ENCODE measurements around the gene CABP5. TPM values are rescaled to one million over a fixed set of nuclear protein-coding genes. Genes with fewer than 3 reads are reported as not detected.
"Not testable (repeated sequence)": the region's sequence is repeated elsewhere in the genome, so short reads cannot be mapped to it uniquely, and the experiment has no call there.

CABP5 gene
- under 1 TPM in 2 of 3 donors, not detected in 1; 0.38 to 0.96 TPM for total RNA-seq
- 3.0 TPM for total RNA-seq (2013)

- Mint-ChIP-seq H3K27me3 (ENCODE audit: low read depth in 2 of 2) (peaks cover 24 to 37% of the 10 kb centered on the region in 2 donors), H3K4me3 (no peak within 1 kb of the TSS), H3K4me1 (peaks cover 0 to 4% of the 10 kb centered on the region in 2 donors), H3K36me3 (no peaks in the 10 kb centered on the region), H3K9me3 (peaks cover 3% of the 10 kb centered on the region in 2 donors), H3K27ac (peak within 1 kb of the TSS in 1 of 2 donors; percentile 12)
- Histone ChIP-seq H3K36me3 (ENCODE audit: control insufficient read depth, insufficient read depth, low read length) (no peaks in the 10 kb centered on the region), H3K4me3 (ENCODE audit: low read length) (no peak within 1 kb of the TSS), H3K27me3 (ENCODE audit: control insufficient read depth, insufficient read depth, low read length) (peaks cover 3% of the 10 kb centered on the region), H3K9me3 (ENCODE audit: control insufficient read depth, insufficient read depth, low read length) (no peaks in the 10 kb centered on the region), H3K27ac (ENCODE audit: low read length) (no peak within 1 kb of the TSS), H3K4me1 (ENCODE audit: control insufficient read depth, insufficient read depth, low read length) (no peaks in the 10 kb centered on the region)
- no peak for TF ChIP-seq CTCF (IDR thresholded peaks at IDR 0.05)
- 70% methylated on average over 6 of the region's 10 CpGs for WGBS (ENCODE audit: insufficient coverage)
- ATAC-seq (no peak), DNase-seq (no peak)
- intact Hi-C loops (cut with micrococcal nuclease) = no loop called here
Observed at GRCh38 chr19:48043675-48044258, at the start of gene CABP5. TSS of gene CABP5 (minus strand) at chr19:48044079. CDS start at chr19:48043922, 157 bp downstream.

GRCh38 chr19:48091111-48091718 lies 47.3 kb upstream of the CABP5 start:
- not testable (repeated sequence) for ATAC-seq

GRCh38 chr19:48090281-48090802 lies 46.5 kb upstream of the CABP5 start:
- Mint-ChIP-seq H3K4me1 (no peaks in the 10 kb centered on the region), H3K36me3 (no peaks in the 10 kb centered on the region), H3K4me3 (no peak overlapping the region), H3K9me3 (peaks cover 0 to 5% of the 10 kb centered on the region in 2 donors), H3K27ac (no peak overlapping the region), H3K27me3 (ENCODE audit: low read depth in 2 of 2) (peaks cover 7 to 11% of the 10 kb centered on the region in 2 donors)
- DNase-seq (no peak), ATAC-seq (no peak)
- TF ChIP-seq CTCF (IDR thresholded peaks at IDR 0.05) = no peak
- 75% methylated on average over 5 of the region's 5 CpGs for WGBS (ENCODE audit: insufficient coverage)
- Histone ChIP-seq H3K36me3 (ENCODE audit: control insufficient read depth, insufficient read depth, low read length) (no peaks in the 10 kb centered on the region), H3K27ac (ENCODE audit: low read length) (no peak overlapping the region), H3K9me3 (ENCODE audit: control insufficient read depth, insufficient read depth, low read length) (no peaks in the 10 kb centered on the region), H3K27me3 (ENCODE audit: control insufficient read depth, insufficient read depth, low read length) (no peaks in the 10 kb centered on the region), H3K4me1 (ENCODE audit: control insufficient read depth, insufficient read depth, low read length) (no peaks in the 10 kb centered on the region), H3K4me3 (ENCODE audit: low read length) (no peak overlapping the region)
- intact Hi-C loops (cut with micrococcal nuclease) = no loop called here

More at GRCh38 chr19:48091111-48091718, 47.3 kb upstream of the CABP5 start:
- 85% methylated on average over 13 of the region's 13 CpGs for WGBS (ENCODE audit: insufficient coverage)
- H3K9me3 ChIP-seq (ENCODE audit: control insufficient read depth, insufficient read depth, low read length); H3K4me1 ChIP-seq (ENCODE audit: control insufficient read depth, insufficient read depth, low read length); H3K36me3 Mint-ChIP-seq; H3K36me3 ChIP-seq (ENCODE audit: control insufficient read depth, insufficient read depth, low read length); H3K4me3 Mint-ChIP-seq; H3K27ac ChIP-seq (ENCODE audit: low read length); intact Hi-C loops (cut with micrococcal nuclease); H3K27ac Mint-ChIP-seq; H3K9me3 Mint-ChIP-seq; DNase-seq; H3K27me3 ChIP-seq (ENCODE audit: control insufficient read depth, insufficient read depth, low read length); H3K4me3 ChIP-seq (ENCODE audit: low read length); H3K4me1 Mint-ChIP-seq: not testable (repeated sequence)
- peaks cover 14 to 15% of the 10 kb centered on the region in 2 donors for H3K27me3 Mint-ChIP-seq (ENCODE audit: low read depth in 2 of 2)

GRCh38 chr19:48088991-48089390 lies 45.1 kb upstream of the CABP5 start:
- H3K4me1 ChIP-seq (ENCODE audit: control insufficient read depth, insufficient read depth, low read length); H3K9me3 Mint-ChIP-seq; intact Hi-C loops (cut with micrococcal nuclease); H3K4me3 ChIP-seq (ENCODE audit: low read length); H3K9me3 ChIP-seq (ENCODE audit: control insufficient read depth, insufficient read depth, low read length); H3K27ac Mint-ChIP-seq; ATAC-seq; H3K4me1 Mint-ChIP-seq; H3K27ac ChIP-seq (ENCODE audit: low read length); H3K36me3 ChIP-seq (ENCODE audit: control insufficient read depth, insufficient read depth, low read length); H3K36me3 Mint-ChIP-seq; H3K27me3 Mint-ChIP-seq (ENCODE audit: low read depth in 2 of 2); DNase-seq; H3K4me3 Mint-ChIP-seq; H3K27me3 ChIP-seq (ENCODE audit: control insufficient read depth, insufficient read depth, low read length): not testable (repeated sequence)
- WGBS (ENCODE audit: insufficient coverage) = 83% methylated on average over 5 of the region's 6 CpGs

All from natural killer cell (primary cell).